ENCODE measurements around the gene CD22. TPM values are rescaled to one million over a fixed set of nuclear protein-coding genes. Genes with fewer than 3 reads are reported as not detected.
"Not testable (repeated sequence)": the region's sequence is repeated elsewhere in the genome, so short reads cannot be mapped to it uniquely, and the experiment has no call there.

The CD22 gene
- total and polyA plus RNA-seq, 2 of the 13 experiments (the other 11 are each of a cell fraction or from before 2014, with no cell fraction given), result 0.71 to 1.7 TPM

GRCh38 chr19:35379545-35379944, 50.6 kb downstream of the CD22 start:
- H3K27me3 ChIP-seq (ENCODE audit: control insufficient read depth in 1 of 2, insufficient read depth in 2 of 2, low read length in 2 of 2); CTCF ChIA-PET (ENCODE audit: low intra/inter-chr PET ratio, low total read pairs); H3K79me2 ChIP-seq (ENCODE audit: insufficient read depth, low read length); H3K36me3 ChIP-seq (replicated peaks in 1 of 2; ENCODE audit: control insufficient read depth in 1 of 2, insufficient read depth in 2 of 2, low read length in 2 of 2); BruUV-seq (replicated peaks); H4K20me1 ChIP-seq (ENCODE audit: insufficient read depth, low read length); H3K9ac ChIP-seq (ENCODE audit: insufficient read depth, low read depth, low read length); ATAC-seq; FAIRE-seq; H3K4me3 ChIP-seq (replicated peaks in 1 of 3; ENCODE audit: insufficient read depth in 1 of 3, low read depth in 2 of 3, low read length in 3 of 3); intact Hi-C loops (cut with micrococcal nuclease; ENCODE audit: unreplicated experiment); in situ Hi-C loops (cut with HindIII; ENCODE audit: extremely low pct_ligation_motif_present, low pct_unique_long_range_greater_than_20kb); H2AFZ ChIP-seq (ENCODE audit: low read length); DNase-seq (ENCODE audit: low spot score); H3K9me3 ChIP-seq (ENCODE audit: low read length): not testable (repeated sequence)
- POLR2A ChIA-PET, result interaction anchor here (1.4 kb wide), 1 partner anchor 41 kb away, joined by 4 read pairs; no protein-coding TSS in a partner anchor
- Histone ChIP-seq H3K27ac (ENCODE audit: extremely low read length, insufficient read depth, low read length) (peak overlapping the region; percentile 65), H3K4me1 (ENCODE audit: insufficient read depth, low read length) (peaks cover 64% of the 10 kb centered on the region), H3K4me2 (ENCODE audit: low read depth, low read length) (peak overlapping the region; percentile 46; the same call in 1 of the 2 replicates)
- WGBS (ENCODE audit: low lambda C conversion rate), result 74% methylated on average over 5 of the region's 5 CpGs
- TF ChIP-seq CEBPG (CRISPR knock-in tag; IDR thresholded peaks at IDR 0.05) (peak; percentile 45), ZNF770 (CRISPR knock-in tag; IDR thresholded peaks at IDR 0.05) (peak; percentile 90), CEBPB (IDR thresholded peaks at IDR 0.05; ENCODE audit: borderline replicate concordance, low read depth, low read length) (peak; percentile 66)

GRCh38 chr19:35379992-35380391, 51.0 kb downstream of the CD22 start:
- peak overlapping the region; percentile 65 for H3K27ac ChIP-seq (ENCODE audit: extremely low read length, insufficient read depth, low read length)
- peaks cover 4% of the 10 kb centered on the region; the same call in 1 of the 2 replicates for H3K9me3 ChIP-seq (ENCODE audit: low read length)
- FAIRE-seq, result no peak
- POLR2A ChIA-PET, result interaction anchor here (1.4 kb wide), 1 partner anchor 41 kb away, joined by 4 read pairs; no protein-coding TSS in a partner anchor
- H3K4me1 ChIP-seq (ENCODE audit: insufficient read depth, low read length), result peaks cover 60% of the 10 kb centered on the region
- no peak overlapping the region; a peak in 1 of 6 replicates for H3K4me3 ChIP-seq (replicated peaks in 1 of 3; ENCODE audit: insufficient read depth in 1 of 3, low read depth in 2 of 3, low read length in 3 of 3)
- intact Hi-C loops (cut with micrococcal nuclease; ENCODE audit: unreplicated experiment) (no loop called here), in situ Hi-C loops (cut with HindIII; ENCODE audit: extremely low pct_ligation_motif_present, low pct_unique_long_range_greater_than_20kb) (no loop called here)
- H4K20me1 ChIP-seq (ENCODE audit: insufficient read depth, low read length), result no peaks in the 10 kb centered on the region
- no peak overlapping the region for H3K9ac ChIP-seq (ENCODE audit: insufficient read depth, low read depth, low read length)
- H2AFZ ChIP-seq (ENCODE audit: low read length), result no peak overlapping the region
- BruUV-seq (replicated peaks), result no TSS peak
- H3K79me2 ChIP-seq (ENCODE audit: insufficient read depth, low read length), result no peaks in the 10 kb centered on the region
- H3K36me3 ChIP-seq (replicated peaks in 1 of 2; ENCODE audit: control insufficient read depth in 1 of 2, insufficient read depth in 2 of 2, low read length in 2 of 2), result no peaks in the 10 kb centered on the region
- peak; percentile 35 for DNase-seq (ENCODE audit: low spot score)
- peak overlapping the region; percentile 46 for H3K4me2 ChIP-seq (ENCODE audit: low read depth, low read length)
- ATAC-seq, result peak; percentile 73
- 0% methylated on average over 1 of the region's 1 CpG for WGBS (ENCODE audit: low lambda C conversion rate)
- CTCF ChIA-PET (ENCODE audit: low intra/inter-chr PET ratio, low total read pairs), result no interaction called here
- no peaks in the 10 kb centered on the region for H3K27me3 ChIP-seq (ENCODE audit: control insufficient read depth in 1 of 2, insufficient read depth in 2 of 2, low read length in 2 of 2)
- TF ChIP-seq ZBTB2 (CRISPR knock-in tag; IDR thresholded peaks at IDR 0.05; ENCODE audit: low read depth) (no peak), PCBP1 (IDR thresholded peaks at IDR 0.05; ENCODE audit: borderline replicate concordance, low read depth, low read length) (no peak), IRF9 (CRISPR knock-in tag; IDR thresholded peaks at IDR 0.05; ENCODE audit: borderline replicate concordance) (no peak), ZBTB14 (CRISPR knock-in tag; IDR thresholded peaks at IDR 0.05) (no peak), ZNF550 (CRISPR knock-in tag; IDR thresholded peaks at IDR 0.05; ENCODE audit: borderline replicate concordance) (no peak), ZBTB46 (CRISPR knock-in tag; IDR thresholded peaks at IDR 0.05; ENCODE audit: borderline replicate concordance) (no peak), RXRB (CRISPR knock-in tag; IDR thresholded peaks at IDR 0.05; ENCODE audit: borderline replicate concordance) (no peak)

All from HepG2 (cell line).